Uterus (tissue), 4 donors: ENCODE data around the gene VSIG10L2. TPM values are rescaled to one million over a fixed set of nuclear protein-coding genes. Genes with fewer than 3 reads are reported as not detected.

Experiments
- DNase-seq, 2 donors: peaks; one replicate each; pipeline ENCODE4 v3.0.0-alpha.2; 2019 to 2020
- H3K27ac ChIP-seq, 2 donors: fragments of 200-600 bp; sonication (generic); 1 replicate in 1 of 2; 2 replicates in 1 of 2; pipeline ENCODE4 v1.5.1; 2016 to 2018
- H3K27me3 ChIP-seq, 2 donors: fragments of 200-600 bp; sonication (generic); one replicate each; pipeline ENCODE4 v1.5.1; 2018 to 2019; ENCODE audit warnings: control low read depth in 1 of 2
- H3K36me3 ChIP-seq, 2 donors: fragments of 200-600 bp; sonication (generic); one replicate each; pipeline ENCODE4 v1.5.1; 2019; ENCODE audit warnings: control low read depth in 1 of 2
- H3K4me1 ChIP-seq, 2 donors: fragments of 200-600 bp; sonication (generic); one replicate each; pipeline ENCODE4 v1.5.1; 2018 to 2019; ENCODE audit warnings: control low read depth in 1 of 2
- H3K4me3 ChIP-seq, 2 donors: fragments of 200-600 bp; sonication (generic); 1 replicate in 1 of 2; 2 replicates in 1 of 2; pipeline ENCODE4 v1.5.1; 2018 to 2019; ENCODE audit warnings: mild to moderate bottlenecking in 1 of 2
- H3K9me3 ChIP-seq, 2 donors: fragments of 200-600 bp; sonication (generic); one replicate each; pipeline ENCODE4 v1.5.1; 2019; ENCODE audit warnings: control low read depth in 1 of 2
- POLR2A ChIP-seq, 2 donors: fragments of 450-650 bp; IDR thresholded peaks; one replicate each; pipeline ENCODE4 v1.6.1; 2016; ENCODE audit warnings: antibody characterized with exemption in 2 of 2, mild to moderate bottlenecking in 1 of 2, moderate library complexity in 1 of 2
- intact Hi-C: fragments of 100-400 bp; cut with DNase I; formaldehyde crosslinking; loops from one replicate; pipeline ENCODE4 v1.15.1; 2023; ENCODE audit warnings: low total_unique reads
- total RNA-seq, 4 donors: library from RNA; depleted of rRNA in 3 of 4; stranded (reverse); fragments of >200 nt in 3 of 4; gene quantifications; one replicate each; pipeline versions ENCODE4 v1.1.0 to v1.2.4, GENCODE V29; 2014 to 2023
- TF ChIP-seq, protein P1 (sequence below), 4 experiments: fragments of 200-600 bp in 2 of 4; fragments of 450-650 bp in 2 of 4; sonication (generic) in 2 of 4; IDR thresholded peaks; one replicate each; pipeline ENCODE4 v1.5.1; 2016 to 2019; ENCODE audit warnings: antibody characterized with exemption in 4 of 4, mild to moderate bottlenecking in 2 of 4, moderate library complexity in 1 of 4
- donor health status: DM: yes; HTN: yes; CAD: no.

VSIG10L2 gene
- total RNA-seq, 4 donors from 2014 or later, result 1.1 to 9.5 TPM; not detected in 2

GRCh38 chr11:126002181-126002580, 56.3 kb downstream of the VSIG10L2 start:
- Histone ChIP-seq H3K9me3 (no peaks in the 10 kb centered on the region), H3K4me3 (no peak overlapping the region), H3K27ac (no peak overlapping the region), H3K4me1 (no peaks in the 10 kb centered on the region), H3K27me3 (no peaks in the 10 kb centered on the region), H3K36me3 (no peaks in the 10 kb centered on the region)
- TF ChIP-seq, protein P1, sequence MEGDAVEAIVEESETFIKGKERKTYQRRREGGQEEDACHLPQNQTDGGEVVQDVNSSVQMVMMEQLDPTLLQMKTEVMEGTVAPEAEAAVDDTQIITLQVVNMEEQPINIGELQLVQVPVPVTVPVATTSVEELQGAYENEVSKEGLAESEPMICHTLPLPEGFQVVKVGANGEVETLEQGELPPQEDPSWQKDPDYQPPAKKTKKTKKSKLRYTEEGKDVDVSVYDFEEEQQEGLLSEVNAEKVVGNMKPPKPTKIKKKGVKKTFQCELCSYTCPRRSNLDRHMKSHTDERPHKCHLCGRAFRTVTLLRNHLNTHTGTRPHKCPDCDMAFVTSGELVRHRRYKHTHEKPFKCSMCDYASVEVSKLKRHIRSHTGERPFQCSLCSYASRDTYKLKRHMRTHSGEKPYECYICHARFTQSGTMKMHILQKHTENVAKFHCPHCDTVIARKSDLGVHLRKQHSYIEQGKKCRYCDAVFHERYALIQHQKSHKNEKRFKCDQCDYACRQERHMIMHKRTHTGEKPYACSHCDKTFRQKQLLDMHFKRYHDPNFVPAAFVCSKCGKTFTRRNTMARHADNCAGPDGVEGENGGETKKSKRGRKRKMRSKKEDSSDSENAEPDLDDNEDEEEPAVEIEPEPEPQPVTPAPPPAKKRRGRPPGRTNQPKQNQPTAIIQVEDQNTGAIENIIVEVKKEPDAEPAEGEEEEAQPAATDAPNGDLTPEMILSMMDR (IDR thresholded peaks at IDR 0.05), result no peak
- no peak for TF ChIP-seq POLR2A (IDR thresholded peaks at IDR 0.05)
- intact Hi-C loops, result no loop called here
- no peak for DNase-seq

Other genes starting within 250 kb of the VSIG10L2 start
- not detected for gene PATE1, start 199.8 kb upstream of the VSIG10L2 start, total RNA-seq
- under 1 TPM in 1 of 4 donors, not detected in 3; 0.85 TPM for gene PATE2, start 167.2 kb upstream of the VSIG10L2 start, total RNA-seq
- gene PATE3, start 157.9 kb upstream of the VSIG10L2 start, total RNA-seq, result not detected
- not detected for gene PATE4, start 112.7 kb upstream of the VSIG10L2 start, total RNA-seq
- 10 to 100 TPM in 1 of 4 donors, 1 to 10 TPM in 2, under 1 TPM in 1; 0.26 to 10.9 (median 4.2) TPM for gene HYLS1, start 58.4 kb upstream of the VSIG10L2 start, total RNA-seq
- 10 to 100 TPM in 2 of 4 donors, 1 to 10 TPM in 2; 1.8 to 19.4 (median 10.2) TPM for gene PUS3, start 42.8 kb upstream of the VSIG10L2 start, total RNA-seq
- gene DDX25, start 41.5 kb upstream of the VSIG10L2 start, total RNA-seq, result 1 to 10 TPM in 1 of 4 donors, under 1 TPM in 1, not detected in 2; 0.46 to 1.1 TPM
- 100 to 1,000 TPM in 3 of 4 donors, 10 to 100 TPM in 1; 38.5 to 261 (median 213) TPM for gene CDON, start 116.8 kb downstream of the VSIG10L2 start, total RNA-seq